HG03095 (cell line): Measurements from ENCODE around the gene MMP24OS.

Experiments used
- ATAC-seq: cut with Tn5 transposase; IDR thresholded peaks from one replicate; pipeline ENCODE4 v1.9.1; 2021; ENCODE audit warnings: moderate library complexity; ENCODE audit not compliant: unreplicated experiment

MMP24OS gene

DNA sequence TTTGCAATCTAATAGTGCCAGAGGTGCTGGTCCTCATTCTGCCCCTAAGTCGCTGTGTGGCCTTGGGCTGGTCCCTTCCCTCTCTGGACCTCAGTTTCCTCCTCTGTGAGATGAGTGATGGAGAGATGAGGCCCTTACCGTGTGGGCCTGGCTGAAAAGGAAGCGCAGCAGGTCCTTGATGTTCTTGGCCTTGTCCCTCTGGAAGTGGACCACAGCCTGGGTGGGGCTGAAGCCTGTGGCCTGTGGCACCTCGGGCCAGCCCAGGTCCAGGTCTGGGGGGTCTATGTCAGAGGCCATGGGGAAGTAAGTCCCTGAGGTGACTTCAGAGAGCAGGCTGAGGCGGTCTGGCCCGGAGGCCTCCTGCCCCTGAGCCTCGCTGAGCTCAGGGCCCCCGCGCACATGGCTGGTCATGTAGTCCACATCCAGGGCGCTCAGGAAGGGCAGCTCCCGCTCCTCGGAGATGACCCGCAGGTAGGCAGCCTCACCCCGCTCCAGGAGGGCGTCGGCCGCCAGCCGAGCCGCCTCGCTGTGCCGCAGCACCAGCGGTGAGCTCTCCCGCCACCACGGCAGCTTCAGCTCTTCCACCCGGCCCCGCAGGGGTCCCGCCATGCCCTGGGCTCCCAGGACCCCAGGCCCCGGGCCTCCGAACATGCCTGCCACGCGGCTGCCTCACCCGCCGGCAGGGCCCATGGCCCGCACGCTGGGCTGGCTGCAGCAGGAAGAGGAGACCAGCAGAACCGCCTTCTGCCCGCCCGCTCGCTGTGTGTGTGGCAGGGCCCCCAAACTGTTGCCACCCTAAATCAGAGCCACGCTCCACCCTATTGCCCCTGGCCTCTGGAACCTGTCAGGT is 14.0 kb upstream of the MMP24OS start, which contains the start of gene FAM83C:
FAM83C (minus strand) TSS at position 772 of the 850 bp plus-strand sequence; CDS start at position 651, 121 bp downstream.
- no peak for ATAC-seq

DNA sequence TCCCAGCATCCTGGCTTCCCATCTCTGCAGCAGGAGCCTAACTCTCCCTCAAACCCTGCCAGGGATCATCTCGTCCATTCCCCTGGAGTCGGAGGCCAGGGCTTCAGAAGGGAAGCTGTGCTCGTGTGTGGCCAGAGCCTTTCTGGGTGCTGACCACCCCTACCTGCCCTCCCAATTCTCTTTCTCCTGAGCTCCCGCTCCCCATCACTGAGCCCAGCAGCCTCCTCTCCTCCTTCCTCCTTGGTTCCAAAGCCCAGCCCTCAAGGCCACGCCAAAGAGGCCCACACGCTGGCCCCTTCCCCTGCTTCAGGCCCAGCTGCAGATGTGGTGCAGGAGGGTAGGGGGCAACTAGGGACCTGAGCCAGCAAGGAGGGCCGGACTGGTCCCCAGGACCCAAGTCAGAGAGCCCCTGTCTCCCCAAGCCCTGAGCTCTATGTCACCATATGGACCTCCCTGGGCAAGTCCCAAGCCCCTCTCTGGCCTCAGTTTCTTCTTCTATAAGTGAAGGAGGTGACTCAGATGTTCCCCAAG is 13.0 kb upstream of the MMP24OS start:
- ATAC-seq = no peak

DNA sequence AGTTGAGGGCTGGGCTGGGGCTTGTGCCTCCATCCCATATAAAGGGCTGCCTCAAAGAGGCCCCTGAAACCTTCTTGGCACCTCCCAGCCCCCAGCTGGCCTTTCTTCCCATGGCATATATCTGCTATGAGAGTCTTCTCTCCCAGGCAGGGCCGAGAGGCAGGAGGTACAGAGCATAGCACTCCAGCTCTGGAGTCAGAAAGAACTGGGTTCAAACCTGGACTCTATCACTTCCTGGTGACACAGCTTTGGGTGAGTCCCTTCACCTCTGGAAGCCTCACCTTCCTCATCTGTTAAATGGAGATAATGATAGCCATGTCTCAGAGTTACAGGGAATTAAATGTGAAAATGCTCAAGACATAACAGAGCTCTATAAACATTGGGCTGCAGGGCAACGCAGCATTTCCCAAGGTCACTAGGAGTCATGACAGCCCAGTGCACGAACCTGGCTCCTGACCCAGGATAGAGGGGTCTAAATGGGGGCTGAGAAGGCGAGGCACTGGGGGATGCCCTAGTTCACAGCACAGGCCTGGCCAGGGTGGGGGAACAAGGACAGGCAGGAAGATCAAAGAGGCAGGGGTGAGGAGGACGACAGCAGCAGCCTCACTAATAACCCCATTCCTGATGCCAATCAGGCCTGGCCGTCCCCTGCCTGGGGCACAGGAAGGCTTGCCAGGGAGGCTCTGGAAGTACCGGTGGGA is 12.4 kb upstream of the MMP24OS start:
- ATAC-seq = no peak

DNA sequence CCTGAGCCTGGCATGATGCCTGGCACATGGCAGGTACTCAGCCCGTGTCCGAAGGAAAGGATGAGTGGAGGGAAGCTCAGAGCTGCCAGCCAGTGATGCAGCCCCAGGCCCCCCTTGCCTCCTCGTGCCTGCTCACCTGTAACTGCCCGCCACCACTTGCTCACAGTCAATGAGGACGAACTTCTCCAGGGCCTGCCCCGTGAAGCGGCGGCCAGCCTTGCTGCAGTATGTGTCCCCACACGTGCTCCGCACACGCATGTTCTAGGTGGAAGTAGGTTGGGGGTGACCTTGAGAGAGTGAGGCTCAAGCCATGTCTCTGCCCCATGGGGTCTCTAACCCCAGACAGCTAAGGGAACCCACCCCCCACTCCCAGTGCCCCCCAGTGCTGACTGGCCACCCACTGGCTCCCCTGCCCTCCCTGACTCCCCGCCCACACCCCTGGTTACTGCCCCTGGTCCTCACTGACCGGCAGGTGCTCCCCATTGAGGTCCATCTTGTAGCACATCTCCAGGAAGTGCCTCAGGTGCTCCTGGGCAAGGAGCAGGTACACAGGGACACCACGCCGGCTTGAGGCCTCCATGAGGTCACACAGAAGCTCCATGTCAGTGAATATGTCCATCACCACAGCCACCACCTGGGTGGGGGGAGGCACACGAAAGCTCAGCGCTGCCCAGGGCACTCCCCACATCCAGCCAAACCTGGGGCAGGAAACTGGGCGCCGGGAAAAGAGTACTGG is 10.6 kb upstream of the MMP24OS start:
- no peak for ATAC-seq

DNA sequence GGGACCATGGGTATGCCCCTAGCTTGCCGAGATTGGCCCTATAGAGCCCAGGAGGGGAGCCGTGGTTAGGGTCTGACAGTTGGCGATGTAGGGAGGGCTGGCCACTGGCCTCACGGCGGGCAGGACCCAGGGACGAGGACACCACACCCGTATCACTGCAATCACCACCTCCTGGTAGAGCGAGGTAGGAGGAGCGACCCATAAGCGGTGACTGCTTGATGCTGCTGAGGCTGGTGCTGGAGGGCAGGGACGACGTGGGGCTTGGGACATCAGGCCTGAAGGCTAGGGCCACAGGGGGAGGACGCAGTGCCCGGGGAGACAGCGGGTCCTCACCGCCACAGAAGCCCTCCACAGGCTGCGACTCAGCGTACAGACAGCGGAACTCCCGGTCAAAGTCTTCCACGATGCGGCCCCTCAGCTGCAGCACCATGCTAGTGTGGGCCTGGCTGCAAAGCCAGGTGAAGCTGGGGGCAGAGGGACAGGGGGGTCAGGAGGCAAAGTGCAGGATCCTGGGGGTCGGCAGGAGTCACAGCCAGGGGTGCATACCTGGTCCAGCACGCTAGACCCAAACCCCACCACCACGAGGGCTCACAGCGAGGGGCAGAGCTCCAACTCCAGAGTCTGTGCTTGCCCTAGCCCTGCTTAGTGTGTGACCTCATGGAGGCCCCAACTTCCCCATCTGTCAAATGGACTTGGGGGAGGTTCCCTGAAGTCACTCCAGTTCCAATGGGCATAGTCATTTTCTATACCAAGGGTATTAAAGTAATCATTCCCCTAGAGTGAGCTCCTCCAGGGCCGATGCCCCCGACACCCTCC is 9.8 kb upstream of the MMP24OS start:
- ATAC-seq = no peak

DNA sequence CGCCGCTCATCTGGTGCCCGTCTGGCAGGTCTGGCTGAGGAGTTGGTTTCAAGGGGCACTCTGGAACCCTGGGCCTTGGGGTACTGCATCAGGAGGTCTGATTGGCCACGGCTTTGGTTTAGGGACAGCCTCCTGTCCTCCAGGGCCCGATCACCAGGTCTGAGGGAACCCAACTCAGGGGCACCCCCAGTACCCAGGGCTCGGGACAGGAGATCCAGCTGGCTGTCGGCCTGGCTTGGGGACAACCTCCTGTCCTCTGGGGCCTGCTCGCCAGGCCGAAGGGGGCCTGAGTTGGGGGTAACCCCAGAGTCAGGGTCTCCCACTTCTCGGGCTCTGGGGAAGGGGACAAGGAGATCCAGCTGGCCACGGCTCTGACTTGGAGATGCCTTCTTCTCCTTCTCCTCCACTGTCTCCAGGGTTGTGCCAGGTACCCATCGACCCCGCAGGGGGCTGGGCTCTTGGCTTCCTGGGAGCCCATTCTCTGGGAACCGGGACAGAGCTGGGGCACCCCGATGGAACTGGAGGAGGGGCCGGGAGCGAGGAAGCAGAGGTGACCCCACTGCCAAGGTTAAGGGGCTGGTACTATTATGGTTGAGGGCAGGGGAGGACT is 9.1 kb upstream of the MMP24OS start:
- ATAC-seq = no peak

DNA sequence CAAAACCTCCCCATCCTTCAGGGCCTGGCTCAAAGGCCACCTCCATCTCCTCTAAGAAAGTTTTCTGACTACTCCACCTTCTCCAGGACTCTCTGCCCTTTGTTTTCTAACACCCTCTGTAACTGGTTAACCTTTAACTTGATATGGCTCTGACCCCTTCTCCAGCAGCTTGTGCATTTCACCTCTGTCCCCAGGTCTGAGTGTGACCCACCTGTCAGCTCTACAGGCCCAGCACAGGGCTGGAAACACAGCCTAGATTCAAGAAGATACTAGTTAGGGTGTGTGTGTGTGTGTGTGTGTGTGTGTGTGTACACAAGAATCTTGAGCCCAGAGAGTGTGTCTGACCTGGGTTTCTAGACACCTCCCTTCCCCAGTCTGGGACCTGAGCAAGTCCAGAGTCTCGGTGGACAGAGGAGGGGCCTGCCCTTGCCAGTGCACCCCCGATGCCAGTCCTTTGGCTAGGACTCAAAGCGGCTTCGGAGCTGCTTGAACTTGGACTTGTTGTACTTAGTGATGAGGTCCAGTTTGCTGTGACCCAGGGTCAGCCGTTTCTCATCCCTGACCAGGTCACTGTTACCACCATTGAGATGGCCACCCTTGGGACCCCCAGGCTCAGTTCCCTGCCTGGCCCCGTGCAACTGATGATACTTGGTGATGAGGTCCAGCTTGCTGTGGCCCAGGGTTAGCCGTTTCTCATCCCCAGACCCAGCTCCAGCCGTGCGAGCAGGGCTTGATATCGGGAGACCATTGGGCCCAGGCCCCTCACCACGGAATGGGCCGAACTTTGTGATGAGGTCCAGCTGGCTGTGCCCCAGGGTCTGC is 8.4 kb upstream of the MMP24OS start:
- no peak for ATAC-seq

DNA sequence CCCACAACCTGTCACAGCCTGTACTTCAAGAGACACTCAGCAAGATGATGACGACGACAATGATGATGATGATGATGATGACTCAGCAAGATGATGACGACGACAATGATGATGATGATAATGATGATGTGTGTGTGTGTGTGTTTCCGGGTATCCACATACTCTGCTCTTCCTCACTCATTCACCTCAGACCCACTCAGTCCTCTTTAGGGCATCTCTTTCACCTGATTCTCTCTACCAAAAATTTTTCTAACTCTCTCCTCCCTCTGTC is 7.8 kb upstream of the MMP24OS start:
- no peak for ATAC-seq

DNA sequence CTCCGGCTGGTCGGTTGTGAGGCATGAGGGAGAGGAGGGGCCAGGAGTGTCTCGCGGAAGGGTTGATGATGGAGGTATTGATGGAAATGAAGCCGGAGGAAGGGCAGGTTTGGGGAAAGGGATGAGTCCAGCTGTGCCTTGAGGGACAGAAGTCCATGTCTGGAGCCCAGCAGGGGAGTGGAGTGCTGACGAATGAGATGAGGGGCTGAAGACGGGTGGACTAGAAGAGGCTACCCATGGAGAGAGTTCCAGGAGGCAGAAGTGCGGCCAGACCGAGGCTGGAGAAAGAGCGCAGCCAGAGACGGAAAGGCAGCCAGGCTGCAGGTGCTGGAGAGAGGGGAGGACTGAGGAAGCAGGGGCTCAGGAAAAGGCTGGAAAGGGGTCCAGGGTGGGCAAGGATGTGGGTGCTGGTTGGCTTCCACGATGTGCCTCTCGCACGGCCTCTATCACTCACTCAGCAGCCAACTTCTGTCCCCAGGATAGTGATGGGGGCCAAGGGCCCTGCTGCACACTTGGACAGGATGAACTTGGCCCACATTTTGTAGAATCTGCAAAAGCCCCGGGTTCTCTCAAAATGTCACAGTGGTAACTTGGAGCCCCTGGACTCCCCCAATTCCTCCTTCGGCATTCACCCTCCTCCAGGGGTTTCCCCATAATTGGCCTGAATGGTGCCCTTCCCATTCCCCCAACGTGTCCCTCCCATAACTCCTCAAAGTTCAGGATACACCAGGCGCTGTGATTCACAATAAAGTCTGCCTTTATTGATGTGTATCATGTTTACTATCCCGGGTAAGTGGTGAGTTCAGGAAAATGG is 7.3 kb upstream of the MMP24OS start:
- ATAC-seq = no peak

DNA sequence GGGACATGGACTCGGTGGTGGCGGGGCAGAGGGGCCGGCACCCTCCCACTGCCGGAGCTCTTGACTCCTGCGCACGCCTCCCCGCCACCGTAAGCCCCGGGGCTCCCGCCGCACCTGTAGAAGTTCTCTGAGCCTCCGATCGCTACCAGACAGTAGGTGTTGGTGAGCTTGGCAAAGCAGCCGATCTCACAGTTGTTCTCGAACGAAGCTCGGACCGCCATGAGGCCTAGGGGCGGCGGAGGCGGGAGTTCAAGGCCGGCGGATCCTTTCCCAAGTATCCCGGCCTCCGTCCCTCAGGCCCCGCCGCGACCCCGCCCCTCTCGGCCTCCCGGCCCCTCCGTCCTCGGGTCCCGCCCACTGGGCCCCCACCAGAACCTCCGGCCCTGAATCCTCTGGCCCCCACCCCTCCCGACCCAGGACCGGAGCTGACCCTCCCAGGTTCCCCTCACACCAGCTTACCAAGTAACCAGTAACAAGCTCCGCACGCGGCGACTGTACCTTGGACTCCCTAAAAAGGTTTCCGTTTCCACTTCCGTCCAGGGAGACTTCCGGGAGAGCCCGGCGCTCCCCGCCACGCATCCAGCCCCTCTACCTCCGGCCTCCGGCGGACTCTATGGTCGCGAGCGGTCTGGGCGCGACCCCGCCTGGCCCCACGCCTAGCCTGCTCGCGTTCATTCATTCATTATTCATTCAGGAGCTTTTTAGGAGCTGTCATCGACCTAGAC is 6.5 kb upstream of the MMP24OS start, which contains the start of gene EIF6:
EIF6 (minus strand) TSS at position 506 of the 725 bp plus-strand sequence; CDS start at position 221, 285 bp downstream.
- peak; percentile 79 for ATAC-seq

DNA sequence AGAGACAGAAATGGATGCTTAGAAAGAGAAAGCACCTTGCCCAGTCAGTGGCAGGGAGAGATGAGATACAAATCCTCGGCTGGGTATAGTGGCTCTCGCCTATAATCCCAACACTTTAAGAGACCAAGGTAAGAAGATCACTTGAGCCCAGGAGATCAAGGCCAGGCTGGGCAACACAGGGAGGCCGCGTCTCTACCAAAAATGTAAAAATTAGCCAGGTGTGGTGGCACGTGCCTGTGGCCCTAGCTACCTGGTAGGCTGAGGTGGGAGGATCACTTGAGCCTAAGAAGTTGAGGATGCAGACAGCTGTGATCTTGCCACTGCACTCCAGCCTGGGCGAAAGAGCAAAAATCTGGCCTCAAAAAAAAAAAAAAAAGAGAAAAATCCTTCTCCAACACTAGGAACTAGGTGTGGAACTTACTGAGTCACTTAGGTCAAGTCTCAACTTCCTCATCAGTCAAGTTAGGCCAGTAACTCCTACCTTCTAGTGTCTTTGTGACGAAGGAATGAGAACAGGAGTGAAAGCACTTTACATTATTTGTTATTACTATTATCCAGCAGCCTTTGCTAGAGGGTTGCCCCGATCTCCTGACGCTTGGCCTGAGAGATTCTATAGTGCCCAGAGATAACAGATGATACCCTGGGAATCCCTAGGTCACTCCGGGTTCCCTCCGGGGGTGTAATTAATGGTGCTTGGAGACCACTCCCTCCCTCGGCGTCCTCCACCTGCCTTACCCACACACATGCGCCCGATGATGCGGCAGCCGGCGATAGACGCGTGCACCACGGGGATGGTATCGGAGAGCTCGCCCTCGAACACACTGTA is 5.7 kb upstream of the MMP24OS start:
- ATAC-seq = no peak

DNA sequence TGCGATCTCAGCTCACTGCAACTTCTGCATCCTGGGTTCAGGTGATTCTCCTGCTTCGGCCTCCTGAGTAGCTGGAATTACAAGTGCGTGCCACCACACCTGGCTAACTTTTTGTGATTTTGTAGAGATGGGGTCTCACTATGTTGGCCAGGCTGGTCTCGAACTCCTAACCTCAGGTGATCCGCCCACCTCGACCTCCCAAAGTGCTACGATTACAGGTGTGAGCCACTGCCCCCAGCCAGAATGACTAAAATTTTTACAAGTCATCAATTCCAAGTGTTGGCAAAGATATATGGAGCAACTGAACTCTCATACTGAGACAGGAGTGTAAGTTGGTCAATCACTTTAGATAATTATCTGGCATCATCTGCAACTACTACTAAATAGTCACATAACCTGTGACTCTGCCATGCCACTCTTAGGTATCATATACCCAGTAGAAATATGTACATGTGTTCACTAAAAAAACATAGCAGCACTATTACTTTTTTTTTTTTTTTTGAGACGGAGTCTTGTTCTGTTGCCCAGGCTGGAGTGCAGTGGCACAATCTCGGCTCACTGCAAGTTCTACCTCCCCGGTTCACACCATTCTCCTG is 3.7 kb upstream of the MMP24OS start:
- ATAC-seq = no peak

DNA sequence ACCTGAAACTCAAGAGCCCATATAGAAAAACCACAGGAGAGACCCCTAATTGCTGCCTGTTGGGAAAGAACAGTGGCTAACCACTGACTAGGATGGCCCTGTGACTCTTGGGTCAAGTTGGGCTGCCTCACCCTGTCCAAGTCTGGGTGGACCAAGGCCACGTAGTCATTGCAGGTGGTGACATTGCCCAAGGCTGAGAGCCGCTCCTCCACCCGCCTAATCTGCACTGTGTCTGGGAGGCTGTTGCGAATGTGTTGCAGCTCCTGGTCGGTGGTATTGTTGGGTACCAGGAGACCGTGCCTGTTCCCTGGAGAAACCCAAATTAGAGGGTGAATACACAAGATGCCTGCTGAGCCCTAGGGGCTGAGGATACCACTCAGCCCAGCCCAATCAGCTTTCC is 2.6 kb upstream of the MMP24OS start:
- no peak for ATAC-seq

DNA sequence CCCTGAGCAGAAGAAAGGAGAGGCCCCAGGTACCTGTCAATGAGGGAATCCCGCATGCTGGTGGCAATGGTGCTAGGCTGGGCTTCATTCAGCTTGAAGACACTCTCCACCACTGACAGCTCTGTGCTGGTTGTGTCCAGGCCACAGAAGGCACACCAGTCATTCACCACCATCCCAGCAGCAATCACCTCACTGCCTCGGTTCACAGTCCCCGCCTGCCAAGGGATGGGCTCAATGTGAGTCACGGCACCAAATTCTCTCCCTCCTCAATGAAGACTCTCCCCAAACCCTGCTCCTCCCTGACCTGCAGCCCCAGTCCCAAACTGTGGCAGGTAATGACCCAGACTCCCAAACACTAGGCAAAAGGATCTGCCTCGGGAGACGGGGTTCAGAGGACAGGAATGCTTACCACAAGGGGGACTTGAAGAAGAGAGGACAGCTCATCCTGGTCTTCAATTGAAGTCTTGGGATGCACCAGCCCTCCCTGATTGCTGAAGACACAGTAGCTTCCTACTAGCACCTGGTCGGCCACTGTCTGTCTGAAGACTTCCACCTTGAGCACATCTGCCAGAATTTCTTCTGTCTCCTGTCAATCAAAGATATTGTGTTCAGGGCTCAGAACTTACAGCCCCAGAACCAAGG is 1.7 kb upstream of the MMP24OS start:
- no peak for ATAC-seq

DNA sequence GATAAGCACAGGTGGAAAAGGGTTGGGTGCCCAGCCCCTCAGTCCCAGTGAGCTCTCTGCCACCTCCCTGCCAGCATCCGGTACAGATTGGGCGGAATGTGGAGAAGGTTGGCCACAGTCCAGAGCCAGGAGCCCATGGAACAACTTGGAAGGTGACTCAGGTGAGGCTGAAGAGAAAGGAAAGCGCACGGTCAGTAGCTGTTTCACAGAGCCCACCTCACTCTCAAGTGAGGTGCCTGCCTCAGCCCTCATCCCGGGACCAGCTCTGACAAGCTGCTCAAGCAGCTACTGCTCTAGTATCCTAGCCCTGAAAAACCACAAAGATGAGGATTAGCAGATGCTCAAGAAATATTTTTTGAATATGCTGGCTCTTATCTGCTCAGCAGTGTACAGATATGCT is 1.1 kb upstream of the MMP24OS start:
- ATAC-seq = no peak

DNA sequence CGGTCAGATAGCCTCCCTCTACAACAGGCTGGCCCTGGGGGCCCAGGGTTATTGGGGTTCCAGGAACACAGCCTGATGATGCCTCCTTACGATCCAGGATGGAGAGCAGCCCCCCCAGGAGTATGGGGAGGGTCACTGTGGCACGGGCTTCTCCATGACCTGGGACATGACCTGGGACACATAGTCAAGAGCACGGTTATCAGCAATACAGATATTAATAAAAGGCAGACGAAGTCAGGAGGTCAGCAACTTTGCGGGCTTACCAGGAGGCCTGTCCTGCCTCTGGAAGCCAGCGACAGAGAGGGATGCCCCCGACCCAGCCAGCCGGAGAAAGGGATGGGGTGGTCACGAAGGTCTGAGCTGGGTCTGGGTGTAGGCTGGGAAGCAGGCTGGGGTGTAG is 795 bp downstream of the MMP24OS start:
- ATAC-seq = no peak
